CD14-positive monocyte (primary cell): ENCODE data around the gene ANKRD13B. TPM values are rescaled to one million over a fixed set of nuclear protein-coding genes. Genes with fewer than 3 reads are reported as not detected.

Experiments used
- DNase-seq, 3 donors: peaks; one replicate each; pipeline ENCODE4 v3.0.0-alpha.2; 2011 to 2022
- H2AFZ ChIP-seq: 2 replicates; pipeline ENCODE4 v1.6.0; 2012; ENCODE audit warnings: mild to moderate bottlenecking, low read depth, low read length, inconsistent platforms; ENCODE audit not compliant: insufficient read depth, poor library complexity, severe bottlenecking
- H3K27ac ChIP-seq, 2 donors: 1 replicate in 1 of 2; 2 replicates in 1 of 2; pipeline ENCODE4 v1.5.1; 2012 to 2013; ENCODE audit warnings: low read length in 2 of 2, control low read depth in 1 of 2, inconsistent platforms in 1 of 2, low read depth in 1 of 2, mild to moderate bottlenecking in 1 of 2
- H3K27me3 ChIP-seq, 2 donors: one replicate each; pipeline versions ENCODE4 v1.6.0 to v1.6.1; 2011 to 2013; ENCODE audit warnings: low read length in 2 of 2; ENCODE audit not compliant: control insufficient read depth in 2 of 2, insufficient read depth in 2 of 2
- H3K36me3 ChIP-seq, 2 donors: replicated peaks in 1 of 2; 1 replicate in 1 of 2; 2 replicates in 1 of 2; pipeline versions ENCODE4 v1.5.1 to v1.6.1; 2012 to 2013; ENCODE audit warnings: low read length in 2 of 2, control low read depth in 1 of 2, inconsistent platforms in 1 of 2, mild to moderate bottlenecking in 1 of 2; ENCODE audit not compliant: insufficient read depth in 2 of 2, control insufficient read depth in 1 of 2
- H3K4me1 ChIP-seq, 2 donors: 1 replicate in 1 of 2; 2 replicates in 1 of 2; pipeline versions ENCODE4 v1.5.1 to v1.6.1; 2012 to 2013; ENCODE audit warnings: low read length in 2 of 2, control low read depth in 1 of 2, inconsistent platforms in 1 of 2, mild to moderate bottlenecking in 1 of 2, moderate library complexity in 1 of 2; ENCODE audit not compliant: insufficient read depth in 2 of 2, control insufficient read depth in 1 of 2
- H3K4me2 ChIP-seq: replicated peaks from 2 replicates; pipeline ENCODE3; 2012; ENCODE audit warnings: low read length, moderate library complexity, mild to moderate bottlenecking; ENCODE audit not compliant: poor library complexity, severe bottlenecking; ENCODE audit errors: extremely low read depth
- H3K4me3 ChIP-seq, 3 experiments: fragments of 200-600 bp in 1 of 3; sonication (generic) in 1 of 3; replicated peaks in 1 of 3; 1 replicate in 2 of 3; 2 replicates in 1 of 3; pipeline ENCODE4 v1.5.1; 2011 to 2013; ENCODE audit warnings: low read length in 3 of 3, mild to moderate bottlenecking in 3 of 3, control low read depth in 2 of 3, low read depth in 2 of 3, inconsistent platforms in 1 of 3, moderate library complexity in 1 of 3
- H3K79me2 ChIP-seq: 2 replicates; pipeline ENCODE4 v1.6.0; 2012; ENCODE audit warnings: mild to moderate bottlenecking, control low read depth, inconsistent platforms, low read length, moderate library complexity; ENCODE audit not compliant: insufficient read depth
- H3K9ac ChIP-seq: 2 replicates; pipeline ENCODE4 v1.6.0; 2017; ENCODE audit warnings: low read length, mild to moderate bottlenecking; ENCODE audit not compliant: insufficient read depth, poor library complexity, severe bottlenecking
- H3K9me3 ChIP-seq, 2 donors: replicated peaks in 1 of 2; 1 replicate in 1 of 2; 2 replicates in 1 of 2; pipeline versions ENCODE4 v1.5.1 to v1.6.1; 2012 to 2013; ENCODE audit warnings: low read length in 2 of 2, control low read depth in 1 of 2; ENCODE audit not compliant: control insufficient read depth in 1 of 2, insufficient read depth in 1 of 2
- H4K20me1 ChIP-seq: 2 replicates; pipeline ENCODE4 v1.6.0; 2012; ENCODE audit warnings: mild to moderate bottlenecking, low read length, control low read depth, moderate library complexity; ENCODE audit not compliant: insufficient read depth
- H3K27ac Mint-ChIP-seq, 7 donors: one replicate each; pipeline ENCODE4 v1.8.0; 2020; ENCODE audit warnings: mild to moderate bottlenecking in 7 of 7, mixed read lengths in 7 of 7, moderate library complexity in 6 of 7, inconsistent platforms in 2 of 7
- H3K27me3 Mint-ChIP-seq, 3 donors: one replicate each; pipeline ENCODE4 v1.8.0; 2021 to 2022; ENCODE audit warnings: low read depth in 3 of 3, mild to moderate bottlenecking in 3 of 3, mixed read lengths in 3 of 3, moderate library complexity in 3 of 3, inconsistent platforms in 1 of 3
- H3K36me3 Mint-ChIP-seq, 2 donors: one replicate each; pipeline ENCODE4 v1.8.0; 2020; ENCODE audit warnings: mixed read lengths in 2 of 2, inconsistent platforms in 1 of 2, mild to moderate bottlenecking in 1 of 2
- H3K4me1 Mint-ChIP-seq: one replicate; pipeline ENCODE4 v1.8.0; 2020; ENCODE audit warnings: mild to moderate bottlenecking, mixed read lengths
- H3K4me3 Mint-ChIP-seq, 2 donors: one replicate each; pipeline ENCODE4 v1.8.0; 2020; ENCODE audit warnings: mild to moderate bottlenecking in 2 of 2, mixed read lengths in 2 of 2, moderate library complexity in 1 of 2
- H3K9me3 Mint-ChIP-seq, 7 donors: one replicate each; pipeline ENCODE4 v1.8.0; 2020 to 2022; ENCODE audit warnings: mixed read lengths in 7 of 7, mild to moderate bottlenecking in 6 of 7, moderate library complexity in 6 of 7, inconsistent platforms in 2 of 7
- WGBS: methylation state at CpG from one replicate; pipeline ENCODE4 v1.1.5; 2013; ENCODE audit warnings: missing lambda C conversion rate; ENCODE audit not compliant: insufficient coverage; 5-methylcytosine and 5-hydroxymethylcytosine counted together
- intact Hi-C, 2 donors: fragments of 100-400 bp; cut with micrococcal nuclease; formaldehyde crosslinking; loops; one replicate each; pipeline versions ENCODE4 v1.15.0 to v1.15.1; 2023
- polyA plus RNA-seq, 3 donors: library from polyadenylated mRNA; depleted of rRNA in 1 of 3; unstranded in 2 of 3; stranded (reverse) in 1 of 3; fragments of 300-500 nt in 2 of 3; fragments of >200 nt in 1 of 3; fragmentation: Illumina TruSeq in 2 of 3; gene quantifications; 1 replicate in 2 of 3; 2 replicates in 1 of 3; pipeline ENCODE4 v1.2.3, GENCODE V29; 2012 to 2021
- TF ChIP-seq, protein P1 (sequence below): fragments of 200-600 bp; IDR thresholded peaks from one replicate; pipeline ENCODE4 v1.8.0; 2022; ENCODE audit warnings: antibody characterized with exemption, mild to moderate bottlenecking

Gene ANKRD13B
- polyA plus RNA-seq, 3 donors = 0.37 TPM; not detected in 2

DNA sequence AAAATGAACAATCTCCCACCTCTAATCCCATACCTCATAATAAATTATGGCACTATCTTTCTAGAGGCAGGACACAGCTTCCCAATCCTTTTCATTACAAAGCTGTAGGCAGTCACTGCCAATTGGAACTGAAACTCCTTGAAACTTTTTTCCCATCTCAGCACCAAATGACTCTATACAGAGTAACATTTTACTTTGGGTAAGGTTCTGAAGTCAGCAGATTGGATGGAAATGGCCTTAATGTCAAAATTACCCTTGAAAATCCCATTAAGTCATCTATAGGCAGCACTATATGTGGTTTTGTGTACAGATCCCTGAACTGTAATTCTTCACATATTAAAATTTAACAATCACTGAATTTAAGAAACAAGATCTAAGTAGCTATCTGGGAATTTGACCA, 60.0 kb downstream of the ANKRD13B start:
- Histone ChIP-seq H3K36me3 (peaks cover 81 to 98% of the 10 kb centered on the region in 2 donors), H3K9me3 (no peaks in the 10 kb centered on the region), H3K4me1 (no peaks in the 10 kb centered on the region), H3K79me2 (no peaks in the 10 kb centered on the region), H3K4me2 (no peak overlapping the region), H3K9ac (no peak overlapping the region), H3K27me3 (no peaks in the 10 kb centered on the region), H3K4me3 (no peak overlapping the region), H2AFZ (no peak overlapping the region), H4K20me1 (peaks cover 52% of the 10 kb centered on the region), H3K27ac (no peak overlapping the region)
- Mint-ChIP-seq H3K27ac (no peak overlapping the region), H3K4me1 (no peaks in the 10 kb centered on the region), H3K36me3 (peaks cover 59 to 90% of the 10 kb centered on the region in 2 donors), H3K27me3 (no peaks in the 10 kb centered on the region), H3K9me3 (no peaks in the 10 kb centered on the region), H3K4me3 (no peak overlapping the region)
- intact Hi-C loops = no loop called here
- no peak for DNase-seq
- TF ChIP-seq, protein P1, sequence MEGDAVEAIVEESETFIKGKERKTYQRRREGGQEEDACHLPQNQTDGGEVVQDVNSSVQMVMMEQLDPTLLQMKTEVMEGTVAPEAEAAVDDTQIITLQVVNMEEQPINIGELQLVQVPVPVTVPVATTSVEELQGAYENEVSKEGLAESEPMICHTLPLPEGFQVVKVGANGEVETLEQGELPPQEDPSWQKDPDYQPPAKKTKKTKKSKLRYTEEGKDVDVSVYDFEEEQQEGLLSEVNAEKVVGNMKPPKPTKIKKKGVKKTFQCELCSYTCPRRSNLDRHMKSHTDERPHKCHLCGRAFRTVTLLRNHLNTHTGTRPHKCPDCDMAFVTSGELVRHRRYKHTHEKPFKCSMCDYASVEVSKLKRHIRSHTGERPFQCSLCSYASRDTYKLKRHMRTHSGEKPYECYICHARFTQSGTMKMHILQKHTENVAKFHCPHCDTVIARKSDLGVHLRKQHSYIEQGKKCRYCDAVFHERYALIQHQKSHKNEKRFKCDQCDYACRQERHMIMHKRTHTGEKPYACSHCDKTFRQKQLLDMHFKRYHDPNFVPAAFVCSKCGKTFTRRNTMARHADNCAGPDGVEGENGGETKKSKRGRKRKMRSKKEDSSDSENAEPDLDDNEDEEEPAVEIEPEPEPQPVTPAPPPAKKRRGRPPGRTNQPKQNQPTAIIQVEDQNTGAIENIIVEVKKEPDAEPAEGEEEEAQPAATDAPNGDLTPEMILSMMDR = no peak

DNA sequence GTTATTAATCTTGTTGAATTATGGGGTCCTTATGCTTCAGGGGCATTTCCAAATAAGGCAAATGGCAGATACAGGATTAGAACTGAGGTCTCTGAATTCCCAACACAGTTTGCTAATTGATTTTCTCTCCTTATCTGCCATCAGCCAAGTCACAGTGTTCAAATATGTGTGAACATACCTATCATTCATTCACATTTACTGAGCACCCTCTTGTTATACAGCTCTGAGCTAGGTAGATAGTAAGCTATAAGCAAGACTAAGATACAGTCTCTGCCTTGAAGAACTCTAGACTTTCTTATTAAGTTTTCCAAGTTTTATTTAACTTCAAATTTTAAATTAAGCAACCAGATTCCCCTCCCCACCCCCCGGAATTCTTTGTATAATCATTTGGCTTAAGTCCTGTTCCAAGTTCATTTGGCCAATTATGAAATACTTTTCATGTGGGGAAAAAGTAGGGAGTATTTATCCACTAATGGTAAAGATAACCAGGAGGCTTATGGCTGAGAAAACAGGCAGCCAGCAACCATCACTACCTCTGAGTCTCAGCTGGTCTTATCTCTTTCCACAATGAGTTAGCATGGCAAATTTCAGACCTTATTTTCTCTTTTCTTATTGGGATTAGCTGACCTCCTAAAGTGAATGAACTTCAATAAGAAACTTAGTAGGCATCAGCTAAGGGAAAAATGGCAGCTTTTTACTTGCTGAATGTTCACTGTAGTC, 61.2 kb downstream of the ANKRD13B start:
- Histone ChIP-seq H3K79me2 (no peaks in the 10 kb centered on the region), H3K4me2 (no peak overlapping the region), H3K9ac (no peak overlapping the region), H2AFZ (no peak overlapping the region), H3K4me3 (no peak overlapping the region), H3K27ac (peak overlapping the region in 1 of 2 donors; percentile 28), H3K9me3 (no peaks in the 10 kb centered on the region), H3K4me1 (no peaks in the 10 kb centered on the region), H3K36me3 (peaks cover 81 to 97% of the 10 kb centered on the region in 2 donors), H3K27me3 (no peaks in the 10 kb centered on the region), H4K20me1 (peaks cover 50% of the 10 kb centered on the region)
- no peak for DNase-seq
- Mint-ChIP-seq H3K9me3 (no peaks in the 10 kb centered on the region), H3K36me3 (peaks cover 54 to 89% of the 10 kb centered on the region in 2 donors), H3K27ac (no peak overlapping the region), H3K27me3 (no peaks in the 10 kb centered on the region), H3K4me1 (no peaks in the 10 kb centered on the region), H3K4me3 (no peak overlapping the region)
- intact Hi-C loops = no loop called here
- TF ChIP-seq, protein P1 = no peak
- WGBS = no CpG with 5 or more reads among the region's 1 CpG
